K562 (cell line): ENCODE data around the gene HOXB5. TPM values are rescaled to one million over a fixed set of nuclear protein-coding genes. Genes with fewer than 3 reads are reported as not detected.

Experiments
- ARHGAP35 ChIP-seq: fragments of 450-650 bp; IDR thresholded peaks from 2 replicates; pipeline ENCODE4 v1.6.1; 2018; ENCODE audit not compliant: partially characterized antibody
- BCLAF1 ChIP-seq, 2 experiments: fragments of 450-650 bp in 1 of 2; IDR thresholded peaks; 2 replicates each; pipeline ENCODE4 v1.6.1; 2011 to 2017; ENCODE audit warnings: low read depth in 2 of 2, antibody characterized with exemption in 1 of 2, borderline replicate concordance in 1 of 2, low read length in 1 of 2, mild to moderate bottlenecking in 1 of 2, mixed read lengths in 1 of 2; ENCODE audit not compliant: control insufficient read depth in 1 of 2
- ESRRA ChIP-seq: fragments of 450-650 bp; IDR thresholded peaks from 2 replicates; pipeline ENCODE4 v1.6.1; 2014; ENCODE audit warnings: low read depth, mild to moderate bottlenecking, moderate library complexity, borderline replicate concordance
- ETS2 ChIP-seq: IDR thresholded peaks from 2 replicates; pipeline ENCODE4 v1.6.1; 2016; ENCODE audit warnings: borderline replicate concordance, missing genetic modification characterization, mild to moderate bottlenecking, moderate library complexity, missing compliant biosample characterization; ENCODE audit not compliant: poor library complexity, severe bottlenecking
- JUND ChIP-seq, 2 experiments: IDR thresholded peaks; 2 replicates in 1 of 2; 3 replicates in 1 of 2; pipeline ENCODE4 v1.6.1; 2011; ENCODE audit warnings: borderline replicate concordance in 2 of 2, low read depth in 2 of 2, low read length in 2 of 2, improper control_type of control experiment in 1 of 2, missing biosample characterization in 1 of 2, missing genetic modification characterization in 1 of 2, missing genetic modification reagents in 1 of 2
- MEF2D ChIP-seq: conservative IDR thresholded peaks from 2 replicates; pipeline ENCODE4 v1.6.1; 2016; ENCODE audit warnings: low read depth, missing genetic modification characterization, missing compliant biosample characterization
- MTA2 ChIP-seq: fragments of 450-650 bp; IDR thresholded peaks from 2 replicates; pipeline ENCODE4 v1.6.1; 2016; ENCODE audit warnings: low read depth
- TEAD2 ChIP-seq: fragments of 450-650 bp; IDR thresholded peaks from 2 replicates; pipeline ENCODE4 v1.6.1; 2016; ENCODE audit warnings: missing genetic modification characterization, control low read depth, missing compliant biosample characterization
- ZNF507 ChIP-seq: conservative IDR thresholded peaks from 2 replicates; pipeline ENCODE4 v1.6.1; 2017; ENCODE audit warnings: missing genetic modification characterization, missing compliant biosample characterization
- polyA plus RNA-seq, 8 experiments: library from polyadenylated mRNA; depleted of rRNA in 4 of 8; stranded (reverse) in 5 of 8; unstranded in 3 of 8; fragments of >200 nt; fragmentation: Nextera tagmentation in 2 of 8; fragmentation: Illumina TruSeq in 1 of 8; extraction: Ambion mirVana in 2 of 8; extraction: Trizol in 1 of 8; gene quantifications; 2 replicates each; pipeline versions ENCODE4 v1.2.1 to v1.2.3, GENCODE V29; 2011 to 2014; ENCODE audit warnings: inconsistent platforms in 1 of 8, missing spikeins in 1 of 8
- total RNA-seq, 7 experiments: library from RNA; depleted of rRNA in 6 of 7; stranded (reverse); fragments of >200 nt in 6 of 7; fragmentation: Illumina TruSeq in 2 of 7; extraction: Trizol in 2 of 7; gene quantifications; 2 replicates each; pipeline versions ENCODE4 v1.2.1 to v1.2.3, GENCODE V29; 2011 to 2021; ENCODE audit warnings: low replicate concordance in 1 of 7
- TF ChIP-seq, protein P1 (sequence below): fragments of 250-450 bp; sonication (Bioruptor Pico); IDR thresholded peaks from 2 replicates; pipeline ENCODE4 v1.5.0; 2021; ENCODE audit warnings: mild to moderate bottlenecking, borderline replicate concordance
- TF ChIP-seq, protein P2 (sequence below): fragments of 250-450 bp; sonication (Bioruptor Pico); IDR thresholded peaks from 2 replicates; pipeline ENCODE4 v1.8.0; 2021; ENCODE audit warnings: moderate library complexity, mild to moderate bottlenecking, inconsistent platforms
- TF ChIP-seq, protein P3 (sequence below): conservative IDR thresholded peaks from 2 replicates; pipeline ENCODE4 v1.6.1; 2011; ENCODE audit warnings: low read depth, mild to moderate bottlenecking, low read length; ENCODE audit not compliant: control insufficient read depth
- TF ChIP-seq, protein P4 (sequence below): fragments of 250-450 bp; sonication (Bioruptor Pico); IDR thresholded peaks from 2 replicates; pipeline ENCODE4 v1.4.0; 2020; ENCODE audit warnings: borderline replicate concordance

The HOXB5 gene
- total and polyA plus RNA-seq, 9 of the 15 experiments (the other 6 are each of a cell fraction or from before 2014, with no cell fraction given): 0.24 to 2.7 (median 0.65) TPM

DNA sequence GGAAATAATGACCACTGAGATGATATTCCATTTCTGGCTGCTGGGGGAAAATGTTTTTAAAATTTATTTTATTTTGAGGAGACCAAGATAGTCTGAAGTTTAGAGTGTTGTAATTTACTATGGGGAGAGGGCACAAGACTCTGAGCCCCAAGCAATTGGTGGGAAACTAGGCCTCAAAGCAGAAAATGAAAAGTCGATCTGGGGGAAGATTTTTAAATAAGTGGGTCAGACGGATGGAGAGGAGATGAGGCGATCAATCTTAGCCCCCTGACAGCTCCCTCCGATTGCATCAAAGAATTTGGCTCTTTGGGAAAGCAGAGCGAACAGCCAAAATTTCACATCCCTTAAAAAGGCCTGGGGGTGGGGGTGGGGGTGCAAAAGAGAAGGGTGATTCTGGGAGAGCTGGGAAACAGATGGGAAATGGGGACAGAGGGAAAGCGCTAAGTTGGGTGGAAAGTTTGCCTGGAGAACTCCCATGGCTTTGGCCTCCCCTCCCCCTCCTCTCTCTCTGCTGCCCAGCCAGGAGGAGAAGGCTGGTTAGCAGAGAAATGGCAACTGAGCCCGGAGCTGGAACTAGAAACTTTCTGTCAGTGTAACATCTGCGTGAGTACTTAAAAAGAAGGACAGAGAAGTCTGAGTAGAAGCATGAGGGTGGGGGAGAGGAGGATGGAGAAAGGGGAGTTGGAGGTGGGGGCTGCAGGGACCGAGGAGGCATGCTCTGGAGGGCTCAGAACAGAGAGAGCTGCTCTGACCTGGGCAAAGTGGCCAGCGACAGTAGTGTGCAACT, 47.2 kb downstream of the HOXB5 start (continued):
- TF ChIP-seq, protein P1, sequence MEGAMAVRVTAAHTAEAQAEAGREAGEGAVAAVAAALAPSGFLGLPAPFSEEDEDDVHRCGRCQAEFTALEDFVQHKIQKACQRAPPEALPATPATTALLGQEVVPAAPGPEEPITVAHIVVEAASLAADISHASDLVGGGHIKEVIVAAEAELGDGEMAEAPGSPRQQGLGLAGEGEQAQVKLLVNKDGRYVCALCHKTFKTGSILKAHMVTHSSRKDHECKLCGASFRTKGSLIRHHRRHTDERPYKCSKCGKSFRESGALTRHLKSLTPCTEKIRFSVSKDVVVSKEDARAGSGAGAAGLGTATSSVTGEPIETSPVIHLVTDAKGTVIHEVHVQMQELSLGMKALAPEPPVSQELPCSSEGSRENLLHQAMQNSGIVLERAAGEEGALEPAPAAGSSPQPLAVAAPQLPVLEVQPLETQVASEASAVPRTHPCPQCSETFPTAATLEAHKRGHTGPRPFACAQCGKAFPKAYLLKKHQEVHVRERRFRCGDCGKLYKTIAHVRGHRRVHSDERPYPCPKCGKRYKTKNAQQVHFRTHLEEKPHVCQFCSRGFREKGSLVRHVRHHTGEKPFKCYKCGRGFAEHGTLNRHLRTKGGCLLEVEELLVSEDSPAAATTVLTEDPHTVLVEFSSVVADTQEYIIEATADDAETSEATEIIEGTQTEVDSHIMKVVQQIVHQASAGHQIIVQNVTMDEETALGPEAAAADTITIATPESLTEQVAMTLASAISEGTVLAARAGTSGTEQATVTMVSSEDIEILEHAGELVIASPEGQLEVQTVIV (CRISPR knock-in tag): no peak
- TF ChIP-seq ARHGAP35: no peak
- TF ChIP-seq BCLAF1 (IDR thresholded peaks at IDR 0.05; ENCODE audit: borderline replicate concordance in 1 of 2, control insufficient read depth in 1 of 2, low read depth in 2 of 2, low read length in 1 of 2): no peak
- no peak for TF ChIP-seq MEF2D (tag)
- TF ChIP-seq MTA2: no peak
- no peak for TF ChIP-seq ESRRA
- no peak for TF ChIP-seq TEAD2 (tag)
- TF ChIP-seq JUND (IDR thresholded peaks at IDR 0.05; ENCODE audit: borderline replicate concordance, low read depth, low read length): no peak; the same call in 1 of the 2 replicates
- 0 out of 3 replicates have a peak, but pooled peaks have one; percentile 6 for TF ChIP-seq JUND (tag; IDR thresholded peaks at IDR 0.05; ENCODE audit: borderline replicate concordance, low read depth, low read length)
- TF ChIP-seq ZNF507 (tag): no peak
- TF ChIP-seq, protein P2, sequence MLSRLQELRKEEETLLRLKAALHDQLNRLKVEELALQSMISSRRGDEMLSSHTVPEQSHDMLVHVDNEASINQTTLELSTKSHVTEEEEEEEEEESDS: no peak
- TF ChIP-seq, protein P3, sequence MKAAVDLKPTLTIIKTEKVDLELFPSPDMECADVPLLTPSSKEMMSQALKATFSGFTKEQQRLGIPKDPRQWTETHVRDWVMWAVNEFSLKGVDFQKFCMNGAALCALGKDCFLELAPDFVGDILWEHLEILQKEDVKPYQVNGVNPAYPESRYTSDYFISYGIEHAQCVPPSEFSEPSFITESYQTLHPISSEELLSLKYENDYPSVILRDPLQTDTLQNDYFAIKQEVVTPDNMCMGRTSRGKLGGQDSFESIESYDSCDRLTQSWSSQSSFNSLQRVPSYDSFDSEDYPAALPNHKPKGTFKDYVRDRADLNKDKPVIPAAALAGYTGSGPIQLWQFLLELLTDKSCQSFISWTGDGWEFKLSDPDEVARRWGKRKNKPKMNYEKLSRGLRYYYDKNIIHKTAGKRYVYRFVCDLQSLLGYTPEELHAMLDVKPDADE: no peak
- TF ChIP-seq, protein P4, sequence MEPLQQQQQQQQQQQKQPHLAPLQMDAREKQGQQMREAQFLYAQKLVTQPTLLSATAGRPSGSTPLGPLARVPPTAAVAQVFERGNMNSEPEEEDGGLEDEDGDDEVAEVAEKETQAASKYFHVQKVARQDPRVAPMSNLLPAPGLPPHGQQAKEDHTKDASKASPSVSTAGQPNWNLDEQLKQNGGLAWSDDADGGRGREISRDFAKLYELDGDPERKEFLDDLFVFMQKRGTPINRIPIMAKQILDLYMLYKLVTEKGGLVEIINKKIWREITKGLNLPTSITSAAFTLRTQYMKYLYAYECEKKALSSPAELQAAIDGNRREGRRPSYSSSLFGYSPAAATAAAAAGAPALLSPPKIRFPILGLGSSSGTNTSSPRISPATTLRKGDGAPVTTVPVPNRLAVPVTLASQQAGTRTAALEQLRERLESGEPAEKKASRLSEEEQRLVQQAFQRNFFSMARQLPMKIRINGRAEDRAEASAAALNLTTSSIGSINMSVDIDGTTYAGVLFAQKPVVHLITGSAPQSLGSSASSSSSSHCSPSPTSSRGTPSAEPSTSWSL (CRISPR knock-in tag): no peak
- no peak for TF ChIP-seq ETS2 (tag)
